ENCODE data around the gene MEPCE.

The MEPCE gene

DNA sequence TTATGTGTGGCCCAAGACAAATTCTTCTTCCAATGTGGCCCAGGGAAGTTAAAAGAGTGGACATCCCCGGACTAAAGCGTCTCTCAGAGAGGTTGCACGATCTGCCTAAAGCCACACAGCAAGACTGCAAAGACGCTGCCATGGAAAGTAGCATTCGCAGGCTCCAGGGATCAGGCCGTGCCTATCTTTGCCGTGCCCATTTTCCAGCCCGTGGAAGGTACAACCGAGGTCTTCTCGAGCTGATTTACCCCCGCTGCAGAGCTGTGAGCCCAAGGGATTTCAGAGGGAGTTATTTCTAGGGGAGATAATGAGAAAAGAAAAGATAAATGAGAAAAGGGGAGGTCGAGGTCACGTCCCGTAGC, 53.1 kb downstream of the MEPCE start:
- Mint-ChIP-seq H3K27me3 (peaks cover 23% of the 10 kb centered on the region), H3K4me3 (peak overlapping the region; percentile 83), H3K27ac (no peak overlapping the region), H3K4me1 (peaks cover 23% of the 10 kb centered on the region), H3K36me3 (peaks cover 3% of the 10 kb centered on the region), H3K9me3 (no peaks in the 10 kb centered on the region)
- CTCF ChIA-PET, result interaction anchor here (0.6 to 2.2 kb wide), 19 partner anchors 11 to 223 kb away, joined by 3 to 18 read pairs (median 4); partner anchors contain the start of genes MEPCE, MOSPD3 and ZCWPW1
- no peak for DNase-seq

DNA sequence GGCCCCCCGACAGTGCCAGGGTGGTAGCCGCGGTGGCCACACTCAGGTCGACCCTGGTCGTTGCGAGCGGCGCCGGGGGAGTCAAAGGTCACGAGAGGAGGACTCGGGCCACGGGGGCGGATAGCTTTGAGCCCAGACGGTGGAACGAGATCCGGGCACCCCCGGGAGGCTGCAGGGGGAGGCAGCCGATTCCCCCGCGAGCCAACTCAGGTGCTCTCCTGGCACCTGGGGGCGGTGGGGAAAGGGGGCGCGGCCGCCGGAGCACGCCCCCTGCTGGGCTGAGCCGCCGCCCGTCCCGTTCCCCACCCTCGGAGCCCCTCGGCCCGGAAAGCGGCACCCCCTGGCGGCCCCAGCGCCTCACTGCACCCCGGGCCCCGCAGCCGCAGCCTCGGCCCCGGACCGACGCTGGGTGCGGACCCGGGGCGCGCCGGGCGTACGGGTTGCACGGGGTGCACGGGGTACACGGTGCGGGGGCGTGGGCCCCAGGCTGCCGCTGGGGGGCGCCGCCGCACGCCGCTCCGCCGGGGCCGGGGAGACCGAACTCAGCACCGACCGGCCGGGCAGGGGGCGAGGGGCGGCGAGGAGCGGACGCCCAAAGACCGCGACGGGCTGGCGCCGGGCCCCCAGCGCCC, 53.6 kb downstream of the MEPCE start:
- Mint-ChIP-seq H3K27me3 (peaks cover 23% of the 10 kb centered on the region), H3K27ac (no peak overlapping the region), H3K9me3 (no peaks in the 10 kb centered on the region), H3K4me3 (peak overlapping the region; percentile 83), H3K36me3 (peaks cover 1% of the 10 kb centered on the region), H3K4me1 (peaks cover 23% of the 10 kb centered on the region)
- DNase-seq, result peak; percentile 83
- CTCF ChIA-PET, result interaction anchor here (0.6 to 2.2 kb wide), 18 partner anchors 10 to 222 kb away, joined by 3 to 18 read pairs (median 4); partner anchors contain the start of genes MEPCE, MOSPD3 and ZCWPW1

Measured in activated naive CD4-positive, alpha-beta T cell treated with anti-CD3 and anti-CD28 coated beads, Interleukin-2, amount 10 ng/mL, durations not matched to agents 7 days and 5 days (primary cell).